Activated CD4-positive, alpha-beta memory T cell treated with anti-CD3 and anti-CD28 coated beads, Interleukin-2, amount 10 ng/mL, durations not matched to agents 7 days and 5 days (primary cell): ENCODE results near the gene UBE2H. TPM values are rescaled to one million over a fixed set of nuclear protein-coding genes. Genes with fewer than 3 reads are reported as not detected.
"Not testable (repeated sequence)": the region's sequence is repeated elsewhere in the genome, so short reads cannot be mapped to it uniquely, and the experiment has no call there.

Experiments used
- CTCF ChIA-PET: fragments of 350-600 bp; sonication (Branson Sonifier 250); formaldehyde crosslinking; loops from one replicate; lab custom pipeline; 2021; ENCODE audit warnings: antibody characterized with exemption, inconsistent platforms; lab: Charles Lee
- POLR2A ChIA-PET: fragments of 350-600 bp; sonication (Branson Sonifier 250); formaldehyde crosslinking; loops from one replicate; lab custom pipeline; 2021; ENCODE audit warnings: antibody characterized with exemption; lab: Charles Lee
- DNase-seq: peaks from one replicate; pipeline ENCODE4 v3.0.0-alpha.2; 2020
- H3K27ac Mint-ChIP-seq: one replicate; pipeline ENCODE4 v1.8.0; 2021; ENCODE audit warnings: mild to moderate bottlenecking, mixed read lengths
- H3K27me3 Mint-ChIP-seq: one replicate; pipeline ENCODE4 v1.8.0; 2021; ENCODE audit warnings: mixed read lengths
- H3K36me3 Mint-ChIP-seq: one replicate; pipeline ENCODE4 v1.8.0; 2021; ENCODE audit warnings: low read depth, mixed read lengths
- H3K4me1 Mint-ChIP-seq: one replicate; pipeline ENCODE4 v1.8.0; 2021; ENCODE audit warnings: mixed read lengths
- H3K4me3 Mint-ChIP-seq: one replicate; pipeline ENCODE4 v1.8.0; 2021; ENCODE audit warnings: mild to moderate bottlenecking, mixed read lengths
- H3K9me3 Mint-ChIP-seq: one replicate; pipeline ENCODE4 v1.8.0; 2021; ENCODE audit warnings: mixed read lengths
- total RNA-seq, 2 experiments: library from RNA; stranded (reverse); gene quantifications; one replicate each; pipeline ENCODE4 v1.2.3, GENCODE V29; 2021

Gene UBE2H
- total RNA-seq, 2 experiments from 2014 or later, result 57.9 to 58.4 TPM

DNA sequence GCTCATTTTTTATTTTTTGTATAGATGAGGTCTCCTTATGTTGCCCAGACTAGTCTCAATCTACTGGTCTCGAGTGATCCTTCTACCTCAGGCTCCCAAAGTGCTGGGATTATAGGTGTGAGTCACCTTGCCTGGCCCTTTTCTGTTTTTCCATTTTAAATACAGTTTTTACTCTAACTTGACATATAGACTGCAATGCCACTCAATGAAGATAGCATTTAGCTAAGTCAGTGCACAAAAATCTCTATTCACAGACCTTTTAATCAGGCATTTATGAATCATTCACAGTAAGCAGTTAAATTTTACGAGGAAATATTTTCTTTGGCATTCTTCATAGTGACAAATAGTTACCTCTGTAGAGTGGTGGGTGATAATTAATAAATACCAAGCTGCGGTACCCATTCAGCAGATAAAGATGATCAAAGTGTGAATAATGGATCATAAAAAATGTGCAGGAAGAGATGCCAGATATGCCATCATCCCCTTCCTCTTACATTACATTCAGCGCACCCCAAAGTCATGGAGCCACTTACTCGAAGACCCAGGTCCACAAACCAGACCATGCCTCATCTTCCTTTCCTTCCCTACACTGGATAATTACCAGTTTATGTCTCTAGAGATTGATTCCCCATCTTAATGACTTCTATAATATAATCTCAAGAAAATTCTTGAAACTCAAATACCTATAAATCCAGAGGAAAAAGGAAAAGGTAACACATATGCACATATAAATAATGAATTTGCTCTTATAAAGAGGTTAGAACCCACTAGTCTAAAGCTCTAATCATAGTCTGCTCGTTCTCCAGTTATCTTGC, 56.0 kb downstream of the UBE2H start:
- DNase-seq, result no peak
- CTCF ChIA-PET, result interaction anchor here (0.7 kb wide), 1 partner anchor 67 kb away, joined by 3 read pairs; no protein-coding TSS in a partner anchor
- Mint-ChIP-seq H3K4me3 (no peak overlapping the region), H3K36me3 (peaks cover 22% of the 10 kb centered on the region), H3K27ac (no peak overlapping the region), H3K4me1 (peaks cover 2% of the 10 kb centered on the region), H3K27me3 (no peaks in the 10 kb centered on the region), H3K9me3 (no peaks in the 10 kb centered on the region)
- POLR2A ChIA-PET, result no interaction called here

DNA sequence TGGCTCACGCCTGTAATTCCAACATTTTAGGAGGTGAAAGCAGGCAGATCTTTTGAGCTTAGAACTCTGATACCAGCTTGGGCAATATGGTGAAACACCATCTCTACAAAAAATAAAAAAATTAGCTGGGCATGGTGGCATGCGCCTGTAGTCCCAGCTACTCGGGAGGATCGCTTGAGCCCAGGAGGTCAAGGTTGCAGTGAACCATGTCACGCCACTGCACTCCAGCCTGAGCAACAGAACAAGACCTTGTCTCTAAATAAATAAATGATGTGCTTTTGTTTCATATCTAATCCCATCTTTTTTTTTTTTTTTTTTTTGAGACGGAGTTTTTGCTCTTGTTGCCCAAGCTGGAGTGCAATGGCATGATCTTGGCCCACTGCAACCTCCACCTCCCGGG, 58.6 kb downstream of the UBE2H start:
- H3K36me3 Mint-ChIP-seq, result peaks cover 16% of the 10 kb centered on the region
- ChIA-PET POLR2A (interaction anchor here (1.4 kb wide), 1 partner anchor 41 kb away, joined by 3 read pairs; no protein-coding TSS in a partner anchor), CTCF (interaction anchor here (0.6 to 1.0 kb wide), 2 partner anchors 690 to 1225 kb away, joined by 4 to 6 read pairs; no protein-coding TSS in a partner anchor)
- not testable (repeated sequence) for H3K4me3 Mint-ChIP-seq, H3K27ac Mint-ChIP-seq, H3K27me3 Mint-ChIP-seq, DNase-seq, H3K4me1 Mint-ChIP-seq, H3K9me3 Mint-ChIP-seq

DNA sequence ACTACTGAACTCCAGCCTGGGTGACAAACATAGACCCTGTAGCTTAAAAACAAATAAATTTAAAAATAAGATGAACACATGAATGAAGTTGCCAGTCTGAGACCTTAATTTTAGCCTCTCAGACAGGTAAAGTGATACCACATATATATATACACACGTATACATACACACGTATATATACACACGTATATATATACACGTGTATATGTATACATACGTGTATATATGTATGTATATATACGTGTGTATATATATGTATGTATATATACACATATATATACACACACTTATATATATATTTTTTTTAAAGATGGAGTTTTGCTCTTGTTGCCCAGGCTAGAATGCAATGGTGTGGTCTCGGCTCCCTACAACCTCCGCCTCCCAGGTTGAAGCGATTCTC, 62.7 kb downstream of the UBE2H start:
- no peaks in the 10 kb centered on the region for H3K9me3 Mint-ChIP-seq

GRCh38 chr7:129889133-129889844, 63.5 kb downstream of the UBE2H start:
- peaks cover 3% of the 10 kb centered on the region for H3K36me3 Mint-ChIP-seq
- no peaks in the 10 kb centered on the region for H3K27me3 Mint-ChIP-seq
- no peak overlapping the region for H3K4me3 Mint-ChIP-seq
- no peak for DNase-seq
- H3K9me3 Mint-ChIP-seq, result no peaks in the 10 kb centered on the region
- no peak overlapping the region for H3K27ac Mint-ChIP-seq
- POLR2A ChIA-PET, result no interaction called here
- CTCF ChIA-PET, result no interaction called here
- no peaks in the 10 kb centered on the region for H3K4me1 Mint-ChIP-seq

More for the DNA sequence above, 62.7 kb downstream of the UBE2H start:
- ChIA-PET CTCF (no interaction called here), POLR2A (no interaction called here)
- peaks cover 2% of the 10 kb centered on the region for H3K36me3 Mint-ChIP-seq
- H3K4me1 Mint-ChIP-seq, result no peaks in the 10 kb centered on the region
- DNase-seq, result no peak
- H3K27ac Mint-ChIP-seq, result no peak overlapping the region
- H3K27me3 Mint-ChIP-seq, result no peaks in the 10 kb centered on the region
- H3K4me3 Mint-ChIP-seq, result no peak overlapping the region

DNA sequence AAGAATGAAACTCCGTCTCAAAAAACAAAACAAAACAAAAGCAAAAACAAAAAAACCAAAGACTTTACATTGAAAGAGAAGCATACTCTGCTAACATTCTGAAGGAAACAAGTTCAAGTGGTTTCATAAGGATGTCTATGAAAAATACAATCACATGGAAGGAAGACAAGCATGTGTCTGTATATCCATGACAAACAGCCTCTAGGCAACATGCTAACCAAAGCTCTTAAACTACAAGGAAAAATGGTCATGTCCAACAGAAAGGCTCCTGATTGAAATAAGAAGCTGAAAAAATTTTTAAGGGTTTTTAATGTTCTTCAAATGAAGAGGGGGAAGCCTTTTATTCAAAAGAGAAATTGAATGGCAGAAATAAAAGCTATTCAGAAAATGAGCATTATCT, 64.9 kb downstream of the UBE2H start:
- no peaks in the 10 kb centered on the region for H3K27me3 Mint-ChIP-seq
- H3K27ac Mint-ChIP-seq, result no peak overlapping the region
- no peak overlapping the region for H3K4me3 Mint-ChIP-seq
- H3K9me3 Mint-ChIP-seq, result no peaks in the 10 kb centered on the region
- peaks cover 3% of the 10 kb centered on the region for H3K36me3 Mint-ChIP-seq
- DNase-seq, result no peak
- no peaks in the 10 kb centered on the region for H3K4me1 Mint-ChIP-seq
- CTCF ChIA-PET, result no interaction called here
- POLR2A ChIA-PET, result no interaction called here

- no peaks in the 10 kb centered on the region for H3K27me3 Mint-ChIP-seq
- DNase-seq, result no peak
- no peaks in the 10 kb centered on the region for H3K4me1 Mint-ChIP-seq
- no peaks in the 10 kb centered on the region for H3K9me3 Mint-ChIP-seq
- POLR2A ChIA-PET, result no interaction called here
- CTCF ChIA-PET, result interaction anchor here (1.0 kb wide), 1 partner anchor 124 kb away, joined by 4 read pairs; no protein-coding TSS in a partner anchor
- H3K27ac Mint-ChIP-seq, result no peak overlapping the region
- no peak overlapping the region for H3K4me3 Mint-ChIP-seq
- H3K36me3 Mint-ChIP-seq, result peaks cover 3% of the 10 kb centered on the region
Measured at GRCh38 chr7:129886818-129887186, 66.0 kb downstream of the UBE2H start.

DNA sequence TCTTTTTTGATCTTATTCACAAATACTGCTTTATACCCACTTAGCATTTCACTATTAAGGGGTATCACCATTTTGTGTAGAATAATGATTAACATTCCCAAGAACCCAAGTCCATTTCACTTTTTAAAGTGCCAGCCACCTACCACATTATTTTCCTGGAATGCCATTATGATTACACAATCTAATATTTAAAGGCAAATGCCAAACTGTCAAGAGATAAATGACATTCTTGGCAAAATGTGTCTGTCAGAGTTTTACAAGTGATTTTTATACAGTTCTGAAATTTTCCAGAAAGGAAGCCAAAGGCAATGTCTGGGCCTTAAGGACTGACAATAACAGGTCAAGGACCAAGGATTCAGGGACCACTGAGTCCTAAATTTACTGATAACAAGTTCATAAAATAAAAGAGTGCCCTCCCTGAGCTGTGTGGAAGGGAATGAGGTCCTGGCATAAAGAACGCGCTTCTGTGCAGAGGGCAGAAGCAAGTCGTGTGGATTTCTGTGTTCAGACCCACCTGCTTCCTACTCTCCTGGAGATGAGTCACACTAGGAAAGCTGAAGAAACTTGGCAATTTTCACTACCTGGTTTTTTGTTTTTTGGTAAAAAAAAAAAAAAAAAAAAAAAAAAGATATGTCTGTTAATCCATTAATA, 66.5 kb downstream of the UBE2H start:
- CTCF ChIA-PET, result interaction anchor here (1.0 kb wide), 1 partner anchor 124 kb away, joined by 4 read pairs; no protein-coding TSS in a partner anchor
- POLR2A ChIA-PET, result no interaction called here
- Mint-ChIP-seq H3K9me3 (no peaks in the 10 kb centered on the region), H3K27me3 (no peaks in the 10 kb centered on the region), H3K4me3 (no peak overlapping the region), H3K36me3 (peaks cover 3% of the 10 kb centered on the region), H3K4me1 (no peaks in the 10 kb centered on the region), H3K27ac (no peak overlapping the region)
- DNase-seq, result no peak

GRCh38 chr7:129884495-129884894, 68.3 kb downstream of the UBE2H start:
- peaks cover 12% of the 10 kb centered on the region for H3K4me1 Mint-ChIP-seq
- CTCF ChIA-PET, result no interaction called here
- no peaks in the 10 kb centered on the region for H3K27me3 Mint-ChIP-seq
- H3K36me3 Mint-ChIP-seq, result peaks cover 7% of the 10 kb centered on the region
- no peaks in the 10 kb centered on the region for H3K9me3 Mint-ChIP-seq
- no peak overlapping the region for H3K4me3 Mint-ChIP-seq
- no peak overlapping the region for H3K27ac Mint-ChIP-seq
- POLR2A ChIA-PET, result no interaction called here
- no peak for DNase-seq

DNA sequence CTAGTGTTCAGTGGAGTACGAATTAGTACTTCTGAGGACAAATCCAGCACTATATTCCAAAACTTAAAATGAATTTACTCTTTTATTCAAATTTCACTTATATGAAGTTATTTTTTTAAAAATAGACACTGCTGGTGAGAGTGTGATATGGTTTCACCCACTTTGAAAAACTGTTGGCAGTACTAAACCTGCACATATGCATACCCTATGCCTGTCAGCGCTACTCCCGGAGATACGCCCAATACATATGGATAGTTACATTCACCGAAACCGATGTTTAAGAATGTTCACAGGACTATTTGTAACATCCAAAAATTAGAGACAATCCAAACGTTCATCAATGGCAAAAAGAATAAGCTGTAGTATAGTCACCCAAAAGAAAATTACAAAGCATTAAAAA, 69.6 kb downstream of the UBE2H start:
- H3K36me3 Mint-ChIP-seq, result peaks cover 18% of the 10 kb centered on the region
- H3K27me3 Mint-ChIP-seq, result no peaks in the 10 kb centered on the region
- H3K4me3 Mint-ChIP-seq, result no peak overlapping the region
- CTCF ChIA-PET, result no interaction called here
- H3K9me3 Mint-ChIP-seq, result no peaks in the 10 kb centered on the region
- no peak for DNase-seq
- POLR2A ChIA-PET, result no interaction called here
- peaks cover 21% of the 10 kb centered on the region for H3K4me1 Mint-ChIP-seq
- H3K27ac Mint-ChIP-seq, result no peak overlapping the region

GRCh38 chr7:129882531-129882930, 70.2 kb downstream of the UBE2H start:
- no peak overlapping the region for H3K4me3 Mint-ChIP-seq
- no peaks in the 10 kb centered on the region for H3K27me3 Mint-ChIP-seq
- no peak overlapping the region for H3K27ac Mint-ChIP-seq
- CTCF ChIA-PET, result no interaction called here
- POLR2A ChIA-PET, result no interaction called here
- DNase-seq, result no peak
- peaks cover 26% of the 10 kb centered on the region for H3K4me1 Mint-ChIP-seq
- H3K36me3 Mint-ChIP-seq, result peaks cover 22% of the 10 kb centered on the region
- H3K9me3 Mint-ChIP-seq, result no peaks in the 10 kb centered on the region

GRCh38 chr7:129877146-129877792, 75.5 kb downstream of the UBE2H start:
- peaks cover 37% of the 10 kb centered on the region for H3K36me3 Mint-ChIP-seq
- no peak for DNase-seq
- H3K27me3 Mint-ChIP-seq, result no peaks in the 10 kb centered on the region
- H3K4me3 Mint-ChIP-seq, result no peak overlapping the region
- CTCF ChIA-PET, result no interaction called here
- POLR2A ChIA-PET, result interaction anchor here (0.9 to 1.2 kb wide), 2 partner anchors 26 to 39 kb away, joined by 3 read pairs; no protein-coding TSS in a partner anchor
- no peak overlapping the region for H3K27ac Mint-ChIP-seq
- H3K9me3 Mint-ChIP-seq, result no peaks in the 10 kb centered on the region
- peaks cover 42% of the 10 kb centered on the region for H3K4me1 Mint-ChIP-seq

GRCh38 chr7:129875745-129876411, 76.9 kb downstream of the UBE2H start:
- Mint-ChIP-seq H3K9me3 (no peaks in the 10 kb centered on the region), H3K36me3 (peaks cover 42% of the 10 kb centered on the region), H3K27ac (no peak overlapping the region), H3K27me3 (no peaks in the 10 kb centered on the region), H3K4me3 (no peak overlapping the region), H3K4me1 (peaks cover 42% of the 10 kb centered on the region)
- CTCF ChIA-PET, result no interaction called here
- DNase-seq, result no peak
- POLR2A ChIA-PET, result interaction anchor here (1.2 kb wide), 1 partner anchor 27 kb away, joined by 3 read pairs; no protein-coding TSS in a partner anchor
